Lung (tissue), 12 donors: ENCODE results near the gene HEMK1. TPM values are rescaled to one million over a fixed set of nuclear protein-coding genes. Genes with fewer than 3 reads are reported as not detected.
A peak's percentile ranks its signal among the peaks of the same experiment; 100 is the strongest.

Experiments used
- ATAC-seq: fragments of 200-7000 bp; cut with Tn5 transposase; one replicate; pipeline ENCODE4 v1.9.1; 2020; ENCODE audit warnings: moderate number of reproducible peaks; ENCODE audit not compliant: insufficient read depth, low FRiP score
- DNase-seq, 3 donors: peaks; one replicate each; pipeline ENCODE4 v3.0.0-alpha.2; 2013 to 2017
- H3K27ac ChIP-seq, 2 donors: one replicate each; pipeline ENCODE4 v1.5.1; 2013; ENCODE audit warnings: mild to moderate bottlenecking in 2 of 2, moderate library complexity in 2 of 2, control low read depth in 1 of 2, inconsistent platforms in 1 of 2, low read depth in 1 of 2, low read length in 1 of 2
- H3K27me3 ChIP-seq, 3 donors: one replicate each; pipeline ENCODE4 v1.5.1; 2013; ENCODE audit warnings: low read length in 2 of 3; ENCODE audit not compliant: control insufficient read depth in 3 of 3, insufficient read depth in 3 of 3
- H3K36me3 ChIP-seq, 4 donors: one replicate each; pipeline ENCODE4 v1.5.1; 2013; ENCODE audit warnings: low read length in 4 of 4, mild to moderate bottlenecking in 1 of 4, moderate library complexity in 1 of 4; ENCODE audit not compliant: control insufficient read depth in 4 of 4, insufficient read depth in 4 of 4
- H3K4me1 ChIP-seq, 5 donors: one replicate each; pipeline ENCODE4 v1.5.1; 2013; ENCODE audit warnings: low read length in 5 of 5, mild to moderate bottlenecking in 2 of 5, moderate library complexity in 1 of 5; ENCODE audit not compliant: control insufficient read depth in 5 of 5, insufficient read depth in 5 of 5
- H3K4me3 ChIP-seq: one replicate; pipeline ENCODE4 v1.5.1; 2013; ENCODE audit warnings: mild to moderate bottlenecking, control low read depth, moderate library complexity
- H3K9ac ChIP-seq, 2 donors: one replicate each; pipeline ENCODE4 v1.5.1; 2013; ENCODE audit warnings: low read length in 2 of 2, control low read depth in 1 of 2; ENCODE audit not compliant: insufficient read depth in 1 of 2
- H3K9me3 ChIP-seq, 4 donors: one replicate each; pipeline ENCODE4 v1.5.1; 2013; ENCODE audit warnings: low read length in 3 of 4, mild to moderate bottlenecking in 1 of 4, moderate library complexity in 1 of 4; ENCODE audit not compliant: control insufficient read depth in 4 of 4, insufficient read depth in 3 of 4
- WGBS, 2 donors: extraction: QIAGEN DNeasy Blood & Tissue Kit; methylation state at CpG; one replicate each; pipeline ENCODE4 v1.1.7; 2013; 5-methylcytosine and 5-hydroxymethylcytosine counted together
- polyA plus RNA-seq, 2 donors: library from polyadenylated mRNA; stranded (reverse); fragments of 200-250 nt; gene quantifications; one replicate each; pipeline ENCODE4 v1.2.1, GENCODE V29; 2013
- total RNA-seq, 2 donors: library from RNA; depleted of rRNA in 1 of 2; stranded (reverse); fragments of >200 nt in 1 of 2; gene quantifications; one replicate each; pipeline ENCODE4 v1.2.1, GENCODE V29; 2014 to 2021
- TF ChIP-seq, protein P1 (sequence below): IDR thresholded peaks from 2 replicates; pipeline ENCODE4 v1.5.1; 2012; ENCODE audit warnings: mild to moderate bottlenecking; ENCODE audit errors: control extremely low read depth, extremely low read depth
- donor health status: control.
- donor health status: control.
- donor health status: Bipolar disorder and iron deficiency.
- donor health status: healthy.
- donor health status: DM: yes; HTN: yes; CAD: no.

Gene HEMK1
- total and polyA plus RNA-seq, 4 donors: 16.0 to 28.0 (median 18.7) TPM

DNA sequence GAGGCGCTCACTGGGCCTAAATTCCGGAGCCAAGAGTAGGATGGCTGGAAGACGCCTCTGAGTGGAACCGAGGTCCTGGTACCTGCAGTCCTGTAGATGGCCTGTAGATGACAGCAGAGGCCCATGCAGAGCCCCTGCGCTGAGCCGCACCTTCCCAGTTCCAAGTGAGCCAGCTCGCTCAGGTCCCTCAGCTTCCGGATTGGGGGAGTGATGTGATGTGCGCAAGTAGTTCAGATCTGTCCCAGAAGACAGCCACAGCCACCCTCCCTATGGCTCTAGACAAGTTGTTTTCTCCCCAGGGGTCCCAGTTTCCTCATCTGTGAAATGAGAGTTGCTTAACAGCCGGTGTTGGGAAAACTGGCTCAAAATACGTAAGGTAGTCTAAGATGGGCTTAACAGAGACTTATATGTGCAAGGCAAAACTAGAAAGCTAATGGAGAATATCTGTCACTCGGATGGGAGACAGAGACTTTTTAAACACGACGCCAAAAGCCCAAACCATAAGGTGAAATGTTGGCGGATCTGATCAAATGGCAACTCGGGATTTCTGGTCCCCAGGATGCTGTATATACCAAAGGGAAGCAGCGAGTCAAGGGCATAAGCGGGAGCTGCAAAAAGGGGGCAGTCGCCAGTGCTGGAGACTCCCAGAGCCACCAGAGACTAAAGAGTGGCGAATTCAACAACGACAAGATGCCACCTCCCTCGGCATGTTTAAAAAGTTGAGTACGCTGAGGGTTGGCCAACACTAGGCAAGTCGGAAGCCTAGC lies 46.9 kb downstream of the HEMK1 start:
- H3K4me3 ChIP-seq: no peak overlapping the region
- H3K9me3 ChIP-seq: no peaks in the 10 kb centered on the region
- peaks cover 0 to 4% (median 3%) of the 10 kb centered on the region in 4 donors for H3K36me3 ChIP-seq
- DNase-seq (peak; percentile 84 to 88 (median 85)), ATAC-seq (peak; percentile 34)
- no peaks in the 10 kb centered on the region for H3K27me3 ChIP-seq
- TF ChIP-seq, protein P1, sequence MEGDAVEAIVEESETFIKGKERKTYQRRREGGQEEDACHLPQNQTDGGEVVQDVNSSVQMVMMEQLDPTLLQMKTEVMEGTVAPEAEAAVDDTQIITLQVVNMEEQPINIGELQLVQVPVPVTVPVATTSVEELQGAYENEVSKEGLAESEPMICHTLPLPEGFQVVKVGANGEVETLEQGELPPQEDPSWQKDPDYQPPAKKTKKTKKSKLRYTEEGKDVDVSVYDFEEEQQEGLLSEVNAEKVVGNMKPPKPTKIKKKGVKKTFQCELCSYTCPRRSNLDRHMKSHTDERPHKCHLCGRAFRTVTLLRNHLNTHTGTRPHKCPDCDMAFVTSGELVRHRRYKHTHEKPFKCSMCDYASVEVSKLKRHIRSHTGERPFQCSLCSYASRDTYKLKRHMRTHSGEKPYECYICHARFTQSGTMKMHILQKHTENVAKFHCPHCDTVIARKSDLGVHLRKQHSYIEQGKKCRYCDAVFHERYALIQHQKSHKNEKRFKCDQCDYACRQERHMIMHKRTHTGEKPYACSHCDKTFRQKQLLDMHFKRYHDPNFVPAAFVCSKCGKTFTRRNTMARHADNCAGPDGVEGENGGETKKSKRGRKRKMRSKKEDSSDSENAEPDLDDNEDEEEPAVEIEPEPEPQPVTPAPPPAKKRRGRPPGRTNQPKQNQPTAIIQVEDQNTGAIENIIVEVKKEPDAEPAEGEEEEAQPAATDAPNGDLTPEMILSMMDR: peak; percentile 97
- H3K9ac ChIP-seq: peak overlapping the region in 1 of 2 donors; percentile 54
- H3K27ac ChIP-seq: peak overlapping the region; percentile 64 to 76
- 1% methylated on average over 24 of the region's 24 CpGs for WGBS, 2 donors
- peaks cover 3 to 30% (median 24%) of the 10 kb centered on the region in 5 donors for H3K4me1 ChIP-seq

DNA sequence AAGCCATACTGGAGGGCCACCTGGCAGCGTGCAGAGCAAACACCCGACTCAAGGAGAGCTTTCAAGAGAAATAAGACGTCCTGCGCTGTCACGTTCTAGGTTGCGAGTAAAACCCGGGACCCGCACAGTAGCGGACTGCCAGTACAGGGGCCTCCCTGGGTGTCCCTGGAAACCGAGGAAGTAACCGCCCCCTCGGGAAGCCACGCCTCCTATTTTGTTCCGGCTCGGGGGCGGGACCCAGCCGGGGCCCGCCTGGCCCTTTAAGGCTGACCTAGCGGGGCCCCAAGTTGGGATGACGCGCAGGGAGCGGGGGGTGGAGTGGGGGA lies 47.4 kb downstream of the HEMK1 start:
- peak overlapping the region in 1 of 2 donors; percentile 54 for H3K9ac ChIP-seq

DNA sequence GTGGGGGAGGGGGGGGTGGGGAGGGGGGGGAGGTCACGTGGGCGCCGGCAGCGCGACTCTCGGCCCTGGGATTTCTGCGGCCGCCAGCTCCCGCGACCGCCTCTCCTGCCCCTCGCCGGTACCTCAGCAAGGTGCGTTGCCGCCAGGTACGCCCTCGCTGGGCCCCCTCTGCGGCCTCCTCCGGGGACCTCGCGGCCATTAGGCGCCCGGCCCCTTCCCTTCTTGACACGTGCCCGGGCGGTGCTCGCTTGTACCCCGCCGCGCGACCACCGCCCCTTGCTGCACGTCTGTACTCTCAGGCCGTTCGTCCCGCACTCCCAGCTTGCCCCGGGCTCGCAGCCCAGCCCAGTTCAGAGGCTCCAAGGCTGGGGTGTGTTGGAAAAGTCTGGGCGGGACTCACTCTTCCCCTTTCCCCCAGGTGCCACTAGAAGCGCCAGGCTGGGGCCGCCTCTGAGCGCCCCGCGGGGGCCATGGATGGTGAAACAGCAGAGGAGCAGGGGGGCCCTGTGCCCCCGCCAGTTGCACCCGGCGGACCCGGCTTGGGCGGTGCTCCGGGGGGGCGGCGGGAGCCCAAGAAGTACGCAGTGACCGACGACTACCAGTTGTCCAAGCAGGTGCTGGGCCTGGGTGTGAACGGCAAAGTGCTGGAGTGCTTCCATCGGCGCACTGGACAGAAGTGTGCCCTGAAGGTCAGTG lies 47.9 kb downstream of the HEMK1 start, which contains the start of gene MAPKAPK3:
TSS of gene MAPKAPK3 (plus strand) at position 56 of the 696 bp plus-strand sequence. CDS start at position 471, 415 bp downstream.
- Histone ChIP-seq H3K4me1 (peaks cover 3 to 30% (median 24%) of the 10 kb centered on the region in 5 donors), H3K4me3 (peak within 1 kb of the TSS; percentile 80), H3K27ac (peak within 1 kb of the TSS; percentile 92 to 96), H3K9me3 (no peaks in the 10 kb centered on the region), H3K36me3 (peaks cover 0 to 4% (median 2%) of the 10 kb centered on the region in 4 donors), H3K27me3 (no peaks in the 10 kb centered on the region), H3K9ac (peak within 1 kb of the TSS; percentile 85 to 89)
- DNase-seq (peak in 1 of 3 donors; percentile 55), ATAC-seq (peak; percentile 5)
- TF ChIP-seq, protein P1: no peak
- WGBS, 2 donors: 0 to 1% methylated on average over 41 to 58 of the region's 58 CpGs

More for the DNA sequence above, 47.4 kb downstream of the HEMK1 start:
- Histone ChIP-seq H3K27ac (peak overlapping the region; percentile 64 to 76), H3K27me3 (no peaks in the 10 kb centered on the region), H3K4me3 (no peak overlapping the region), H3K9me3 (no peaks in the 10 kb centered on the region), H3K4me1 (peaks cover 3 to 30% (median 24%) of the 10 kb centered on the region in 5 donors), H3K36me3 (peaks cover 0 to 4% (median 2%) of the 10 kb centered on the region in 4 donors)
- ATAC-seq (peak; percentile 78), DNase-seq (peak; percentile 96)
- TF ChIP-seq, protein P1: no peak
- WGBS, 2 donors: 0 to 1% methylated on average over 18 to 22 of the region's 22 CpGs
